ENCODE measurements around the gene SPATA9. TPM values are rescaled to one million over a fixed set of nuclear protein-coding genes. Genes with fewer than 3 reads are reported as not detected.

Gene SPATA9
- total RNA-seq, 1 experiment from 2014 or later, result not detected

- H3T11ph ChIP-seq (ENCODE audit: low read length), result no peak overlapping the region
- H3K27me3 Mint-ChIP-seq (ENCODE audit: low read depth), result no peaks in the 10 kb centered on the region
- H3K36me3 Mint-ChIP-seq (ENCODE audit: insufficient read depth in 1 of 3, low read depth in 3 of 3), result no peaks in the 10 kb centered on the region
- H3K4ac ChIP-seq (ENCODE audit: low read depth, low read length), result no peak overlapping the region
- no peak overlapping the region for H4K8ac ChIP-seq (replicated peaks; ENCODE audit: insufficient read length, low read depth, low read length)
- H2BK15ac ChIP-seq (ENCODE audit: low read depth, low read length), result no peak overlapping the region
- no peaks in the 10 kb centered on the region for H3K79me1 ChIP-seq (ENCODE audit: insufficient read depth, low read depth, low read length, poor library complexity, severe bottlenecking)
- H4K91ac ChIP-seq (ENCODE audit: insufficient read length, low read depth, low read length), result no peak overlapping the region
- no peaks in the 10 kb centered on the region for H3K9me3 ChIP-seq (ENCODE audit: control insufficient read depth, low read depth, low read length)
- H2BK12ac ChIP-seq (ENCODE audit: insufficient read length, low read depth, low read length), result no peak overlapping the region
- H3K9ac ChIP-seq (ENCODE audit: extremely low read depth, insufficient read length, low read length), result no peak overlapping the region
- H2BK20ac ChIP-seq (ENCODE audit: low read depth, low read length, poor library complexity, severe bottlenecking), result no peak overlapping the region
- no peak overlapping the region for H3K27ac Mint-ChIP-seq
- no peak overlapping the region for H3K56ac ChIP-seq (ENCODE audit: insufficient read length, low read depth, low read length)
- H2AK5ac ChIP-seq (ENCODE audit: insufficient read length, low read length), result no peak overlapping the region
- TF ChIP-seq CTCF (conservative IDR thresholded peaks at IDR 0.05), result no peak
- H3K23ac ChIP-seq (ENCODE audit: insufficient read length, low read depth, low read length), result no peak overlapping the region
- no peaks in the 10 kb centered on the region for H3K23me2 ChIP-seq (ENCODE audit: insufficient read length, low read depth, low read length, poor library complexity, severe bottlenecking)
- no peak overlapping the region for H3K27ac ChIP-seq (ENCODE audit: insufficient read length, low read depth, low read length)
- no peak overlapping the region for H2BK120ac ChIP-seq (ENCODE audit: low read depth, low read length, poor library complexity, severe bottlenecking)
- no peak overlapping the region for H3K18ac ChIP-seq (ENCODE audit: insufficient read length, low read depth, low read length)
- H3K14ac ChIP-seq (ENCODE audit: insufficient read depth, low read length), result no peak overlapping the region
- no peaks in the 10 kb centered on the region for H3K79me2 ChIP-seq (ENCODE audit: insufficient read depth, low read length)
- no peak for DNase-seq
- no peak overlapping the region for H2AFZ ChIP-seq (ENCODE audit: low read length)
- no peaks in the 10 kb centered on the region for H3K27me3 ChIP-seq (ENCODE audit: insufficient read depth, low read length)
- no peak overlapping the region for H3K4me3 Mint-ChIP-seq
- no peak overlapping the region for H3K4me2 ChIP-seq (ENCODE audit: insufficient read depth, insufficient read length, low read length)
- no peak overlapping the region for H2BK5ac ChIP-seq (ENCODE audit: insufficient read length, low read length)
- H4K5ac ChIP-seq (ENCODE audit: insufficient read length, low read depth, low read length), result no peak overlapping the region
- no peaks in the 10 kb centered on the region for H4K20me1 ChIP-seq (ENCODE audit: control insufficient read depth, insufficient read depth, insufficient read length)
- WGBS (ENCODE audit: extremely low coverage, insufficient read length, low lambda C conversion rate), result no CpG with 5 or more reads among the region's 1 CpG
- no peaks in the 10 kb centered on the region for H3K4me1 ChIP-seq (ENCODE audit: insufficient read depth, low read length)
- peaks cover 7 to 9% of the 10 kb centered on the region in 2 experiments; a peak in 2 of 4 replicates for H3K4me1 Mint-ChIP-seq
- H3K9me3 Mint-ChIP-seq, result no peaks in the 10 kb centered on the region
Observed at GRCh38 chr5:95721582-95722295, 38.9 kb upstream of the SPATA9 start.

Measured in H9 (cell line).